Pulmonary artery endothelial cell (primary cell): ENCODE measurements around the gene ZSCAN12. TPM values are rescaled to one million over a fixed set of nuclear protein-coding genes. Genes with fewer than 3 reads are reported as not detected.

ENCODE experiments used
- DNase-seq: peaks from one replicate; pipeline ENCODE4 v3.0.0-alpha.2; 2011; ENCODE audit warnings: low read depth, low spot score
- total RNA-seq: library from RNA; depleted of rRNA; stranded (reverse); fragments of >200 nt; gene quantifications from 2 replicates; pipeline ENCODE4 v1.2.3, GENCODE V29; 2014

ZSCAN12 gene
- total RNA-seq, 1 donor from 2014 or later = 3.6 TPM

DNA sequence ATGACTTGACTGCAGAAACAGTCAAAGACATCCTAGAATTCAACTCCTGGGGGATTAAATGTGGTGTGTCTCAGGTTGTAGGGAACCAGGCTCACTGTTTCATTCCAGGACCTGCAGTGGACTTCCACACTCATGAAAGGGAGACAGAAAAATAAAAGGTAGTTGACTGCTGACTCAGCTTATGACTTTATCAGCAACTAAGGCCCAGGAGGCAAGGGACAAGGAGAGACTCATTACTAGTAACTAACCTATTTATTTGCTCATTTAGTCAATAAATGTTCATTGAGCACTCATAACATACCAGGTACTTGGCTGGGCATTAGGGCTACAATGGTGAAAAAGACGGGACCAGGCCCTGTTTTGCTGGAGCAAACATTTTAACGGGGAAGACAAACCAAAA lies 66.5 kb downstream of the ZSCAN12 start:
- DNase-seq = no peak

GRCh38 chr6:28330041-28330440 lies 69.5 kb downstream of the ZSCAN12 start:
- DNase-seq = no peak

Other genes starting within 250 kb of the ZSCAN12 start
- gene ZSCAN9, start 174.5 kb downstream of the ZSCAN12 start, total RNA-seq = 11.6 and 13.5 TPM in 2 replicates
- gene ZKSCAN4, start 147.5 kb downstream of the ZSCAN12 start, total RNA-seq = 5.6 and 5.7 TPM in 2 replicates
- 0.59 and 1.2 TPM in 2 replicates for gene NKAPL, start 140.4 kb downstream of the ZSCAN12 start, total RNA-seq
- gene ZSCAN26, start 132.6 kb downstream of the ZSCAN12 start, total RNA-seq = 8.9 and 18.5 TPM in 2 replicates
- 7.3 and 10.2 TPM in 2 replicates for gene PGBD1, start 118.2 kb downstream of the ZSCAN12 start, total RNA-seq
- 10.6 and 19.7 TPM in 2 replicates for gene ZSCAN31, start 63.6 kb downstream of the ZSCAN12 start, total RNA-seq
- gene ZKSCAN3, start 49.8 kb downstream of the ZSCAN12 start, total RNA-seq = 3.4 and 7.5 TPM in 2 replicates
- gene ZSCAN23, start 43.7 kb upstream of the ZSCAN12 start, total RNA-seq = 0.07 and 0.14 TPM in 2 replicates
- not detected in 2 replicates for gene GPX6, start 116.0 kb upstream of the ZSCAN12 start, total RNA-seq
- not detected in 2 replicates for gene GPX5, start 126.1 kb upstream of the ZSCAN12 start, total RNA-seq